Stomach smooth muscle (tissue), 2 donors: ENCODE results near the gene NBPF10.
"Not testable (repeated sequence)": the region's sequence is repeated elsewhere in the genome, so short reads cannot be mapped to it uniquely, and the experiment has no call there.

ENCODE experiments used
- H3K27ac ChIP-seq: one replicate; pipeline ENCODE4 v1.7.0; 2013; ENCODE audit warnings: mild to moderate bottlenecking, low read length, inconsistent platforms
- H3K27me3 ChIP-seq, 2 donors: one replicate each; pipeline ENCODE4 v1.7.0; 2013; ENCODE audit warnings: low read length in 2 of 2; ENCODE audit not compliant: insufficient read depth in 2 of 2, control insufficient read depth in 1 of 2
- H3K36me3 ChIP-seq, 2 donors: one replicate each; pipeline ENCODE4 v1.7.0; 2013; ENCODE audit warnings: low read length in 2 of 2; ENCODE audit not compliant: control insufficient read depth in 2 of 2, insufficient read depth in 2 of 2
- H3K4me1 ChIP-seq: one replicate; pipeline ENCODE4 v1.7.0; 2013; ENCODE audit warnings: low read length; ENCODE audit not compliant: control insufficient read depth, insufficient read depth
- H3K4me3 ChIP-seq, 2 donors: one replicate each; pipeline ENCODE4 v1.7.0; 2013; ENCODE audit warnings: low read length in 2 of 2
- H3K9ac ChIP-seq, 2 donors: one replicate each; pipeline ENCODE4 v1.7.0; 2013; ENCODE audit warnings: low read length in 2 of 2, mild to moderate bottlenecking in 1 of 2
- H3K9me3 ChIP-seq, 2 donors: one replicate each; pipeline ENCODE4 v1.7.0; 2013; ENCODE audit warnings: low read length in 2 of 2; ENCODE audit not compliant: control insufficient read depth in 2 of 2
- donor health status: healthy.
- donor health status: Pancreatic carcinoma.

NBPF10 gene, protein sequence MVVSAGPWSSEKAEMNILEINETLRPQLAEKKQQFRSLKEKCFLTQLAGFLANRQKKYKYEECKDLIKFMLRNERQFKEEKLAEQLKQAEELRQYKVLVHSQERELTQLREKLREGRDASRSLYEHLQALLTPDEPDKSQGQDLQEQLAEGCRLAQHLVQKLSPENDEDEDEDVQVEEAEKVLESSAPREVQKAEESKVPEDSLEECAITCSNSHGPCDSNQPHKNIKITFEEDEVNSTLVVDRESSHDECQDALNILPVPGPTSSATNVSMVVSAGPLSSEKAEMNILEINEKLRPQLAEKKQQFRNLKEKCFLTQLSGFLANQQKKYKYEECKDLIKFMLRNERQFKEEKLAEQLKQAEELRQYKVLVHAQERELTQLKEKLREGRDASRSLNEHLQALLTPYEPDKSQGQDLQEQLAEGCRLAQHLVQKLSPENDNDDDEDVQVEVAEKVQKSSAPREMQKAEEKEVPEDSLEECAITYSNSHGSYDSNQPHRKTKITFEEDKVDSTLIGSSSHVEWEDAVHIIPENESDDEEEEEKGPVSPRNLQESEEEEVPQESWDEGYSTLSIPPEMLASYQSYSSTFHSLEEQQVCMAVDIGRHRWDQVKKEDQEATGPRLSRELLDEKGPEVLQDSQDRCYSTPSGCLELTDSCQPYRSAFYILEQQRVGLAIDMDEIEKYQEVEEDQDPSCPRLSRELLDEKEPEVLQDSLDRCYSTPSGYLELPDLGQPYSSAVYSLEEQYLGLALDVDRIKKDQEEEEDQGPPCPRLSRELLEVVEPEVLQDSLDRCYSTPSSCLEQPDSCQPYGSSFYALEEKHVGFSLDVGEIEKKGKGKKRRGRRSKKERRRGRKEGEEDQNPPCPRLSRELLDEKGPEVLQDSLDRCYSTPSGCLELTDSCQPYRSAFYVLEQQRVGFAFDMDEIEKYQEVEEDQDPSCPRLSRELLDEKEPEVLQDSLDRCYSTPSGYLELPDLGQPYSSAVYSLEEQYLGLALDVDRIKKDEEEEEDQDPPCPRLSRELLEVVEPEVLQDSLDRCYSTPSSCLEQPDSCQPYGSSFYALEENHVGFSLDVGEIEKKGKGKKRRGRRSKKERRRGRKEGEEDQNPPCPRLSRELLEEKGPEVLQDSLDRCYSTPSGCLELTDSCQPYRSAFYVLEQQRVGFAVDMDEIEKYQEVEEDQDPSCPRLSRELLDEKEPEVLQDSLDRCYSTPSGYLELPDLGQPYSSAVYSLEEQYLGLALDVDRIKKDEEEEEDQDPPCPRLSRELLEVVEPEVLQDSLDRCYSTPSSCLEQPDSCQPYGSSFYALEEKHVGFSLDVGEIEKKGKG (N-terminal part only)

DNA sequence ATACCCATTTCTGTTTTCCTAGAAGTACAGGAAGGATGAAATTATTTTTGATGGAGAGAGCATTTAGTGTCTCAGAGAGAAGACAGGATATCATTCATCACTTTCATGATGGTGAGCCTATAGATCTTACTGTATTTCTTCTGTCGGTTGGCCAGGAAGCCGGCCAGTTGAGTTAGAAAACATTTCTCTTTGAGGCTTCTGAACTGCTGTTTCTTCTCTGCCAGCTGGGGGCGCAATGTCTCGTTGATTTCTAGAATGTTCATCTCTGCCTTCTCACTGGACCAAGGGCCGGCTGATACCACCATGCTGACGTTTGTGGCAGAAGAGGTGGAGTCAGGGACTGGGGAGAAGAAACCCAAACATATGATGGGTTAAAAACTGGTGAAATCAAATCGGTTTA is at the start of gene NBPF10:
Gene NBPF10, minus strand, starts transcription at position 340 of the 400 bp plus-strand sequence. Its CDS starts 35 bp downstream, at position 305.
- H3K36me3 ChIP-seq, H3K9ac ChIP-seq, H3K9me3 ChIP-seq, H3K27ac ChIP-seq, H3K4me1 ChIP-seq, H3K27me3 ChIP-seq, H3K4me3 ChIP-seq: not testable (repeated sequence)

- H3K27me3 ChIP-seq, result not testable (repeated sequence)
These were observed 29.9 kb upstream of the NBPF10 start for GRCh38 chr1:146174531-146174930.

DNA sequence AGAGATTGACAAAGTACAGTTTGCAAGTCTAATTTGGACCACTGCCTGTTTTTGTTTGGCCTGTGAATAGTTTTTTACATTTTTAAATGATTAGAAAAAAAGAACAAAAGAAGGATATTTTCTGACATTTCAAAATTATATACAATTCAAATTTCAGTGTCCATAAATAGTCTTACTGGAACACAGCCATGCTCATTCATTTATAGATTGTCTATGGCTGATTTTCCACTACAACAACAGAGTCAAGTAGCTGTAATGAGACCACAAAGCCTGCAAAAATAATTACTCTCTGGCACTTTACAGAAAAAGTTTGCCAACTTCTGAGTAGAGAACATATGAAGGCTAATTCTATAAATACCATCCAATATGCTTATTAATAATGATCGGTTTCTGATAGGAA is 23.1 kb upstream of the NBPF10 start:
- H3K4me3 ChIP-seq, H3K4me1 ChIP-seq, H3K27me3 ChIP-seq, H3K9me3 ChIP-seq, H3K9ac ChIP-seq, H3K36me3 ChIP-seq, H3K27ac ChIP-seq: not testable (repeated sequence)

More at GRCh38 chr1:146174531-146174930, 29.9 kb upstream of the NBPF10 start:
- H3K4me3 ChIP-seq, H3K27ac ChIP-seq, H3K4me1 ChIP-seq, H3K36me3 ChIP-seq, H3K9me3 ChIP-seq, H3K9ac ChIP-seq: not testable (repeated sequence)

DNA sequence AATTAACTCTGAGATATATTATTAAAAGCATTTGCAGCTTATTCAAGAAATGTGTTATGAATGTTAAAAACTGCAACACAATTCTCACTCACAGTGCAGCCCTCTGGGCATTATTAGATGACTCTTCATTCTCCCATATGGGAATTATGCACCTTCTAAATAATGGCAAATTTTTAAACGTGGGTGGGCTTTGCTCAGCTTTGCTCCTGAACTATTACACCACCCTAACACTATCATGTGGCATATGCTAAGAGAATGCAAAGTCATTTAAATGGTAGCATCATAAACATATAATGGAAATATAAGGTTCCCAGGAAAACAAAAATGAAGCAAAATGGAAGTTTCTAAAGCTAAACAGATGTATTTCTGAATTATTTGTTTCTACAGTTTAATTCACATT is 22.7 kb upstream of the NBPF10 start:
- H3K36me3 ChIP-seq, H3K27ac ChIP-seq, H3K9ac ChIP-seq, H3K27me3 ChIP-seq, H3K4me1 ChIP-seq, H3K4me3 ChIP-seq, H3K9me3 ChIP-seq: not testable (repeated sequence)
